HCT116 (cell line): ENCODE data around the gene TRIM13. TPM values are rescaled to one million over a fixed set of nuclear protein-coding genes. Genes with fewer than 3 reads are reported as not detected.

Experiments
- ATAC-seq: fragments of 200-7000 bp; cut with Tn5 transposase; 2 replicates; pipeline ENCODE4 v1.9.1; 2020; ENCODE audit warnings: mild to moderate bottlenecking, moderate library complexity
- BruUV-seq: library from RNA; stranded (reverse); fragments of 400-500 nt; replicated peaks from 2 replicates; lab custom pipeline; 2021; lab: Mats Ljungman, UMichigan
- CTCF ChIA-PET: fragments of 300-600 bp; sonication (Branson Sonifier 250); formaldehyde crosslinking; loops from one replicate; lab custom pipeline; 2021; ENCODE audit warnings: antibody characterized with exemption; lab: Charles Lee
- POLR2A ChIA-PET: fragments of 300-600, 350-600 bp; sonication (Branson Sonifier 250); formaldehyde crosslinking; loops from one replicate; lab custom pipeline; 2021; ENCODE audit warnings: antibody characterized with exemption; lab: Charles Lee
- RAD21 ChIA-PET, 2 experiments: fragments of 300-600 bp; sonication (Branson Sonifier 250); formaldehyde crosslinking; loops; one replicate each; lab custom pipeline; 2023; ENCODE audit warnings: low total read pairs in 2 of 2; ENCODE audit not compliant: uncharacterized antibody in 2 of 2, unreplicated experiment in 2 of 2, low non-redundant PET in 1 of 2; lab: Charles Lee
- DNase-seq: peaks from one replicate; pipeline ENCODE4 v3.0.0-alpha.2; 2010; ENCODE audit warnings: low read depth, low spot score
- H2AFZ ChIP-seq: fragments of 200-600 bp; shearing (Covaris generic), sonication (generic); 2 replicates; pipeline ENCODE4 v1.6.1; 2017; ENCODE audit warnings: low read depth, mixed run types, mixed read lengths, antibody characterized with exemption, low read length; ENCODE audit not compliant: poor library complexity, severe bottlenecking
- H3K27ac ChIP-seq: 2 replicates; pipeline ENCODE4 v1.5.1; 2012; ENCODE audit warnings: low read depth, low read length
- H3K27me3 ChIP-seq: fragments of 200-600 bp; sonication (generic); 2 replicates; pipeline ENCODE4 v1.6.1; 2016; ENCODE audit warnings: mixed run types, low read length, mixed read lengths; ENCODE audit not compliant: insufficient read depth
- H3K36me3 ChIP-seq, 2 experiments: fragments of 200-500 bp in 1 of 2; fragments of 200-600 bp in 1 of 2; sonication (Bioruptor generic) in 1 of 2; sonication (generic) in 1 of 2; 2 replicates each; pipeline versions ENCODE4 v1.5.1 to v1.6.1; 2014 to 2016; ENCODE audit warnings: low read length in 2 of 2, inconsistent platforms in 1 of 2, mixed read lengths in 1 of 2, mixed run types in 1 of 2; ENCODE audit not compliant: insufficient read depth in 2 of 2, control insufficient read depth in 1 of 2
- H3K4me1 ChIP-seq, 2 experiments: fragments of 200-600 bp in 1 of 2; sonication (generic) in 1 of 2; 2 replicates each; pipeline versions ENCODE4 v1.5.1 to v1.6.1; 2012 to 2017; ENCODE audit warnings: low read length in 2 of 2, inconsistent platforms in 1 of 2, mild to moderate bottlenecking in 1 of 2, mixed read lengths in 1 of 2, mixed run types in 1 of 2, moderate library complexity in 1 of 2; ENCODE audit not compliant: insufficient read depth in 2 of 2, control insufficient read depth in 1 of 2
- H3K4me2 ChIP-seq: fragments of 200-600 bp; sonication (generic); 2 replicates; pipeline ENCODE4 v1.6.1; 2017; ENCODE audit warnings: mixed run types, low read length, mixed read lengths
- H3K4me3 ChIP-seq, 2 experiments: fragments of 200-600 bp in 1 of 2; sonication (generic) in 1 of 2; replicated peaks in 1 of 2; 2 replicates each; pipeline ENCODE4 v1.5.1; 2011 to 2016; ENCODE audit warnings: low read length in 2 of 2, control low read depth in 1 of 2, low read depth in 1 of 2, mild to moderate bottlenecking in 1 of 2, mixed read lengths in 1 of 2, mixed run types in 1 of 2
- H3K79me2 ChIP-seq: fragments of 200-600 bp; sonication (generic); 2 replicates; pipeline ENCODE4 v1.6.1; 2017; ENCODE audit warnings: mild to moderate bottlenecking, mixed run types, low read length, moderate library complexity, mixed read lengths; ENCODE audit not compliant: insufficient read depth
- H3K9ac ChIP-seq: fragments of 200-600 bp; sonication (generic); 2 replicates; pipeline ENCODE4 v1.6.1; 2016; ENCODE audit warnings: low read length, mixed read lengths
- H3K9me2 ChIP-seq: fragments of 200-600 bp; sonication (generic), shearing (Covaris generic); 2 replicates; pipeline ENCODE4 v1.6.1; 2017; ENCODE audit warnings: mixed run types, mild to moderate bottlenecking, moderate library complexity; ENCODE audit not compliant: insufficient read depth
- H3K9me3 ChIP-seq, 2 experiments: fragments of 200-500 bp in 1 of 2; fragments of 200-600 bp in 1 of 2; sonication (Bioruptor generic) in 1 of 2; sonication (generic) in 1 of 2; 2 replicates each; pipeline ENCODE4 v1.6.1; 2014 to 2017; ENCODE audit warnings: low read length in 2 of 2, mixed read lengths in 2 of 2, inconsistent platforms in 1 of 2, low read depth in 1 of 2, mild to moderate bottlenecking in 1 of 2, mixed run types in 1 of 2, moderate library complexity in 1 of 2; ENCODE audit not compliant: control insufficient read depth in 1 of 2, insufficient read depth in 1 of 2
- H4K20me1 ChIP-seq: fragments of 200-600 bp; sonication (generic), shearing (Covaris generic); 2 replicates; pipeline ENCODE4 v1.6.1; 2017; ENCODE audit warnings: mixed run types, mild to moderate bottlenecking, moderate library complexity; ENCODE audit not compliant: insufficient read depth
- ATF3 ChIP-seq: IDR thresholded peaks from 2 replicates; pipeline ENCODE4 v1.6.1; 2012
- CBX3 ChIP-seq: IDR thresholded peaks from 2 replicates; pipeline ENCODE4 v1.6.1; 2012; ENCODE audit warnings: low read depth
- EGR1 ChIP-seq: IDR thresholded peaks from 2 replicates; pipeline ENCODE4 v1.6.1; 2012; ENCODE audit warnings: low read depth
- EZH2phosphoT487 ChIP-seq: fragments of 200-600 bp; IDR thresholded peaks from 2 replicates; pipeline ENCODE4 v1.6.1; 2018; ENCODE audit warnings: antibody characterized with exemption, borderline replicate concordance
- POLR2AphosphoS5 ChIP-seq: IDR thresholded peaks from 2 replicates; pipeline ENCODE4 v1.6.1; 2011; ENCODE audit warnings: mild to moderate bottlenecking, low read depth, low read length, moderate library complexity
- REST ChIP-seq: IDR thresholded peaks from 2 replicates; pipeline ENCODE4 v1.6.1; 2012; ENCODE audit warnings: low read depth
- TCF7L2 ChIP-seq: IDR thresholded peaks from 2 replicates; pipeline ENCODE4 v1.7.0; 2011; ENCODE audit warnings: borderline replicate concordance, inconsistent platforms; ENCODE audit not compliant: insufficient read depth, insufficient read length; ENCODE audit errors: extremely low read depth
- ZBTB33 ChIP-seq: IDR thresholded peaks from 2 replicates; pipeline ENCODE4 v1.6.1; 2011; ENCODE audit warnings: mild to moderate bottlenecking, low read length, moderate library complexity; ENCODE audit not compliant: insufficient replicate concordance; ENCODE audit errors: extremely low read depth
- intact Hi-C: fragments of 100-400 bp; cut with micrococcal nuclease; formaldehyde crosslinking; loops from 2 replicates; pipeline ENCODE4 v1.10.0; 2022
- total RNA-seq: library from RNA; stranded (reverse); gene quantifications from one replicate; pipeline ENCODE4 v1.2.1, GENCODE V29; 2021; ENCODE audit not compliant: unreplicated experiment

Gene TRIM13
- total RNA-seq, 1 experiment from 2014 or later, result 24.6 TPM

GRCh38 chr13:50037788-50038187 is 40.9 kb downstream of the TRIM13 start:
- ChIA-PET RAD21 (no interaction called here), POLR2A (no interaction called here), CTCF (no interaction called here)
- no peak for DNase-seq
- Histone ChIP-seq H3K79me2 (peaks cover 7% of the 10 kb centered on the region; the same call in 1 of the 2 replicates), H3K4me1 (no peaks in the 10 kb centered on the region), H3K9ac (no peak overlapping the region), H2AFZ (no peak overlapping the region), H3K27me3 (no peaks in the 10 kb centered on the region), H3K9me2 (no peaks in the 10 kb centered on the region), H4K20me1 (no peaks in the 10 kb centered on the region), H3K27ac (no peak overlapping the region), H3K9me3 (no peaks in the 10 kb centered on the region), H3K4me3 (no peak overlapping the region), H3K36me3 (no peaks in the 10 kb centered on the region; a peak in 1 of 4 replicates), H3K4me2 (no peak overlapping the region)
- TF ChIP-seq ATF3 (no peak), EZH2phosphoT487 (no peak), REST (no peak), EGR1 (no peak), POLR2AphosphoS5 (no peak), TCF7L2 (no peak), ZBTB33 (no peak), CBX3 (no peak)
- ATAC-seq, result no peak
- BruUV-seq, result no TSS peak
- intact Hi-C loops, result no loop called here
